Neural cell (in vitro differentiated cells): ENCODE data around the gene YPEL1.

Source experiments
- EP300 ChIP-seq: fragments of 450-650 bp; conservative IDR thresholded peaks from 2 replicates; pipeline ENCODE4 v1.6.1; 2014; ENCODE audit warnings: antibody characterized with exemption, mild to moderate bottlenecking, moderate library complexity; ENCODE audit not compliant: poor library complexity, severe bottlenecking
- EZH2 ChIP-seq: fragments of 200-600, 300-800 bp; shearing (Covaris generic), sonication (generic); IDR thresholded peaks from 2 replicates; pipeline ENCODE4 v1.6.1; 2014; ENCODE audit warnings: antibody characterized with exemption, low read length, borderline replicate concordance, mild to moderate bottlenecking; ENCODE audit not compliant: insufficient read depth, poor library complexity, severe bottlenecking
- POLR2AphosphoS5 ChIP-seq: IDR thresholded peaks from 2 replicates; pipeline ENCODE4 v1.6.1; 2012
- SMC3 ChIP-seq: fragments of 450-650 bp; conservative IDR thresholded peaks from 2 replicates; pipeline ENCODE4 v1.6.1; 2014; ENCODE audit warnings: antibody characterized with exemption, mild to moderate bottlenecking, moderate library complexity; ENCODE audit not compliant: poor library complexity
- TAF1 ChIP-seq: IDR thresholded peaks from 2 replicates; pipeline ENCODE4 v1.6.1; 2012; ENCODE audit warnings: low read depth
- TF ChIP-seq, protein P1 (sequence below): fragments of 450-650 bp; IDR thresholded peaks from 2 replicates; pipeline ENCODE4 v1.5.1; 2014; ENCODE audit warnings: antibody characterized with exemption, mild to moderate bottlenecking, moderate library complexity; ENCODE audit not compliant: poor library complexity, severe bottlenecking
- TF ChIP-seq, protein P2 (sequence below): IDR thresholded peaks from 2 replicates; pipeline ENCODE4 v1.6.1; 2012; ENCODE audit warnings: borderline replicate concordance

DNA sequence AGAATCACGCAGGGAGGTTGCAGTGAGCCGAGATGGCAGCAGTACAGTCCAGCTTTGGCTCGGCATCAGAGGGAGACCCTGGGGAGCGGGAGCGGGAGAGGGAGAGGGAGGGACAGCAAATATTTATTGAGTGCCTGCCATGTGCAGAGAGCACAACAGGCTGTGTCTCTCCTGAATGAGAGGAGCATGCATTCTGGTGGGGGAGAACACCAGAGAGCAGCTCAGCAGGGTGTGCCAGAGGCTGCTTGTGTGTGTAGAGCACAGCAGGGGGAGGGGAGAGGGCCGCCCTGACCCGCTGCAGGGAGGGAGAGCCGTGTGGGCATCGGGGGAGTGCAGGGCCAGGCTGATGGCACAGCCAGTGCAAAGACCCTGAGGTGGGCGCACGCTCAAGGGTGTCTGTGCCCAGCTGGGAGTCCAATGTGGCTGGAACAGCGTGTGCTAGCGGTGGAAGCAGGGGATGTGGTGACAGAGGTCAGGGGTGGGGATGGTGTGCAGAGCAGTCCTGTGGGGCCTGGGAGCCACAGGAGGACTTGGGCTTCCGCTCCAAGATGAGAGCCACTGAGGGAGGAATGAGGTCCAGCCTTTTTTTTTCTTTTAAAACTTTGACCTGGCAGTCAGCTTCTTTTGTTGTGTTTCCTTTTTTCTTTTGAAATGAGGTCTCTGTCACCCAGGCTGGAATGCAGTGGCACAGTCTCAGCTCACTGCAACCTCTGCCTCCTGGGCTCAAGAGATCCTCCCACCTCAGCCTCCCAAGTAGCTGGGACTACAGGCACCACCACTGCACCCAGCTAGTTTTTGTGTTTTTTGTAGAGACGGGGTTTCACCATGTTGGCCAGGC, 57.8 kb downstream of the YPEL1 start:
- TF ChIP-seq TAF1 (no peak), POLR2AphosphoS5 (no peak), EP300 (no peak), EZH2 (no peak), SMC3 (no peak)
- TF ChIP-seq, protein P1, sequence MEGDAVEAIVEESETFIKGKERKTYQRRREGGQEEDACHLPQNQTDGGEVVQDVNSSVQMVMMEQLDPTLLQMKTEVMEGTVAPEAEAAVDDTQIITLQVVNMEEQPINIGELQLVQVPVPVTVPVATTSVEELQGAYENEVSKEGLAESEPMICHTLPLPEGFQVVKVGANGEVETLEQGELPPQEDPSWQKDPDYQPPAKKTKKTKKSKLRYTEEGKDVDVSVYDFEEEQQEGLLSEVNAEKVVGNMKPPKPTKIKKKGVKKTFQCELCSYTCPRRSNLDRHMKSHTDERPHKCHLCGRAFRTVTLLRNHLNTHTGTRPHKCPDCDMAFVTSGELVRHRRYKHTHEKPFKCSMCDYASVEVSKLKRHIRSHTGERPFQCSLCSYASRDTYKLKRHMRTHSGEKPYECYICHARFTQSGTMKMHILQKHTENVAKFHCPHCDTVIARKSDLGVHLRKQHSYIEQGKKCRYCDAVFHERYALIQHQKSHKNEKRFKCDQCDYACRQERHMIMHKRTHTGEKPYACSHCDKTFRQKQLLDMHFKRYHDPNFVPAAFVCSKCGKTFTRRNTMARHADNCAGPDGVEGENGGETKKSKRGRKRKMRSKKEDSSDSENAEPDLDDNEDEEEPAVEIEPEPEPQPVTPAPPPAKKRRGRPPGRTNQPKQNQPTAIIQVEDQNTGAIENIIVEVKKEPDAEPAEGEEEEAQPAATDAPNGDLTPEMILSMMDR = no peak
- TF ChIP-seq, protein P2, sequence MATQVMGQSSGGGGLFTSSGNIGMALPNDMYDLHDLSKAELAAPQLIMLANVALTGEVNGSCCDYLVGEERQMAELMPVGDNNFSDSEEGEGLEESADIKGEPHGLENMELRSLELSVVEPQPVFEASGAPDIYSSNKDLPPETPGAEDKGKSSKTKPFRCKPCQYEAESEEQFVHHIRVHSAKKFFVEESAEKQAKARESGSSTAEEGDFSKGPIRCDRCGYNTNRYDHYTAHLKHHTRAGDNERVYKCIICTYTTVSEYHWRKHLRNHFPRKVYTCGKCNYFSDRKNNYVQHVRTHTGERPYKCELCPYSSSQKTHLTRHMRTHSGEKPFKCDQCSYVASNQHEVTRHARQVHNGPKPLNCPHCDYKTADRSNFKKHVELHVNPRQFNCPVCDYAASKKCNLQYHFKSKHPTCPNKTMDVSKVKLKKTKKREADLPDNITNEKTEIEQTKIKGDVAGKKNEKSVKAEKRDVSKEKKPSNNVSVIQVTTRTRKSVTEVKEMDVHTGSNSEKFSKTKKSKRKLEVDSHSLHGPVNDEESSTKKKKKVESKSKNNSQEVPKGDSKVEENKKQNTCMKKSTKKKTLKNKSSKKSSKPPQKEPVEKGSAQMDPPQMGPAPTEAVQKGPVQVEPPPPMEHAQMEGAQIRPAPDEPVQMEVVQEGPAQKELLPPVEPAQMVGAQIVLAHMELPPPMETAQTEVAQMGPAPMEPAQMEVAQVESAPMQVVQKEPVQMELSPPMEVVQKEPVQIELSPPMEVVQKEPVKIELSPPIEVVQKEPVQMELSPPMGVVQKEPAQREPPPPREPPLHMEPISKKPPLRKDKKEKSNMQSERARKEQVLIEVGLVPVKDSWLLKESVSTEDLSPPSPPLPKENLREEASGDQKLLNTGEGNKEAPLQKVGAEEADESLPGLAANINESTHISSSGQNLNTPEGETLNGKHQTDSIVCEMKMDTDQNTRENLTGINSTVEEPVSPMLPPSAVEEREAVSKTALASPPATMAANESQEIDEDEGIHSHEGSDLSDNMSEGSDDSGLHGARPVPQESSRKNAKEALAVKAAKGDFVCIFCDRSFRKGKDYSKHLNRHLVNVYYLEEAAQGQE = no peak
